GM10847 (cell line): ENCODE data around the gene WNT5A.

ENCODE experiments used
- POLR2A ChIP-seq: IDR thresholded peaks from 2 replicates; pipeline ENCODE4 v1.6.1; 2011; ENCODE audit not compliant: insufficient read length; ENCODE audit errors: extremely low read depth

Gene WNT5A

DNA sequence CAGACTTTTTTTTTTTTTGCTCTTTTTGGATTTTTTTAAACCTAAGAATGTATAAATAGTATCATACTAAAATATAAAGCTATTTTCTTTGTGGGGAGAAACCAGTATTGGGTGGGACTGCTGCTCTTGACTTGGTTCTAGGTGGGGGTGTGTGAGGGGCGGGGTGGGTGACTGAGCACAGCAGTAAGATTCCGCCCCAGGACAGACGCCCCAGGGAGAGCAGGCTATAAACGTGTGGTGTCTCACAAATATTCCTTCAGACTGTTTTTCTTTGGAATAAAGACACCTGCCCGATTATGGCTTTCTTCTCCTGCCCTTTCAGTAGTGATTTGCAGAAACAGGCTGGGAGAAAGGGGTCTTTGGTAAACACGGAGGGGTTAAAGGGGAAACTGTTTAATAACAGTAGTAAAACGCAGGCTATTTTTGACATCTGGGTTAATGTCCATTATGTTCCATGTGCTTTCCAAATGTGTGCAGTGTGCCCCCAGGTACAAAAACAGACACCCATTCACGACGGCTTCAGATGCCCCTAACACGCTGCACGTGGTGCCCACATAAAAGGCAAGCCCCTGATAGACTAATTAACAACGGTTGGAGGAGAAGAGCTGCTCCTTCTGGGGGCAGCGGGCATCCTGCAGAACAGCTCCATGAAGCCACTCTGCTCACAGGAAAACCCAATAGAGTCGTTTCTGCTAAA, 28.6 kb upstream of the WNT5A start:
- TF ChIP-seq POLR2A = no peak

DNA sequence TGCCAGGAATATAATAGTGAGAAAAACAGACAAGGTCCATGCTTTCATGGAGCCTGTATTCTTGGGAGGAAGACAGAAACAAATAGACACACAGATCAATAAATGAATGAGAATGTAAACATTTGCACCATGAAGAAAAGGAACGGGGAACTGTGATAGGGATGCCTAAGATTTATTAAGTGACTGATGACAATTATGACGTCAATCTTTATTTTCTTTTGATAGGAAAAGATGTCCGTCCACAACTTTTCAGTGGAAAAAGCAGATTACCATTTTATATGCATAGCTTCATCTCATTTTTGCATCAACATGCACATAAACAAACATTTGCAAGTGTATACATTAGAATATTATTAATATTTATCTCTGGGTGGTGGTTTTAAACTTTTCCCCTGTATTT, 27.9 kb upstream of the WNT5A start:
- no peak for TF ChIP-seq POLR2A

DNA sequence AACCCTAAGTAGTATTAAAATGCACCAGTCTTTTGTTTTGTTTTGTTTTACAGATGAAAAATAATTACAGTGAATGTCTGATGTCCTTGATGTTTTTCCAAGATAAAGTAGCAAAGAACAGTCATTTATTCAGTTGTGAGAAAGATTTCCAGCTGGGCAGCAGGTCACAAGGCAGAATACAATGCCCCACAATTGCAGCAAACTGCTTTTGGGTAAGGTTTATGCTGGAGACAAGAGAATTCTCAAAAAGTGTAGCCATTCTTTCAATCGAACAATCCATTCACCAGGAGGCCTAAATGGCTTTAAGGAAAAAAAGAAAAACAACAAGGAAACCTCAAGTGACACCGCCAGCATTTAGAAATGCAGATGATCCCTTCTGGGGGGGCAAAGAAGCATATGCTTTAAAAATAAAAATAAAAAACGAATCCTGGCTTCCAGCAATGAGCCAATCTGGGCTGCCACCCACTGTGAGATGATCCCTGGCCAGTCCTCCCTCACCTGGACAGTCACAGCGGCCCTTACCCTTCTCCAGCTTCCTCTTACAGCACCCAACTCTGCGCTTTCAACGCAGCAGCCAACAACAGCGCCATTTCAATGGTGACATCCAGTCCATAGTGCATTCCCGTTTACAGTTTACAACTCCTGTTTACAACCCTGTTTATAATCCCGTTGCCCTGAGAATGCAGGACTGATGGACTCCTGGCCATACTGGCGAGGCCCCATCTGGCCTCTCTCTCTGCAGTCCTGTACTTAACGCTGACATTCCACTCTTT, 25.7 kb upstream of the WNT5A start:
- TF ChIP-seq POLR2A = no peak

DNA sequence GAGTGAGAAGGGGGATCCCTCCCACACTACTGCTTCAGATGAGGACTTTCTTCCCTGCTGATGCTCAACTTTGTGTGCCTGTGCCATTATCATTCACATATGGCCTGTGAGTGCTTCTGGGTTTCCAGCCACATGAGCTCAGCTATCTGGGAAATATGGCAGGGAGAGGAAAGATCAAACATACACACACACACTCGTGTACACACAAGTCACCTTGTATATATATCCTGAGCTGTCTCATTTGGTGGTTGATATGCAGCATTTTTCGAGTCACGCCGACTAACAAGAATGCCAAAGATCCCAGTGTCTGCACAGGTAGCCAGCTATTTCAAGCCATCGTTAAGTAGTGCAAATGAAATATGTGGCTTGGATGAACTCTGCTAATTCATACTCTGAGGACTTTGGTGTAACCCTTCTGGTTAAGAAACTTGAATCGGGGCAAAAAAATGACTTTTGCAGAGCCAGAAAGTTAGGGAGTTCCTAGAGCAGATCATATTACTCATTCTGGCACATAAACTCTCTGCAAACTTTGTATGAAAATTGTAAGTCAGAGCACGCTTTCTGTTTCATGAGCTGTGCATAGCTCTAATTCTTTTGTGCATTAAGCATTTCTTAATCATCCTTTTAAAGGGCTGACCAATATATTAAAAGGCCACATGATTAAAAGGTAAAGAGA, 24.9 kb upstream of the WNT5A start:
- TF ChIP-seq POLR2A = no peak

GRCh38 chr3:55508335-55508734, 21.2 kb upstream of the WNT5A start:
- TF ChIP-seq POLR2A = no peak

GRCh38 chr3:55507808-55508207, 20.7 kb upstream of the WNT5A start:
- TF ChIP-seq POLR2A = no peak

GRCh38 chr3:55505776-55506175, 18.7 kb upstream of the WNT5A start:
- TF ChIP-seq POLR2A = no peak

GRCh38 chr3:55501905-55502304, 14.8 kb upstream of the WNT5A start:
- TF ChIP-seq POLR2A = no peak

GRCh38 chr3:55500555-55501330, 13.6 kb upstream of the WNT5A start:
- TF ChIP-seq POLR2A = no peak

DNA sequence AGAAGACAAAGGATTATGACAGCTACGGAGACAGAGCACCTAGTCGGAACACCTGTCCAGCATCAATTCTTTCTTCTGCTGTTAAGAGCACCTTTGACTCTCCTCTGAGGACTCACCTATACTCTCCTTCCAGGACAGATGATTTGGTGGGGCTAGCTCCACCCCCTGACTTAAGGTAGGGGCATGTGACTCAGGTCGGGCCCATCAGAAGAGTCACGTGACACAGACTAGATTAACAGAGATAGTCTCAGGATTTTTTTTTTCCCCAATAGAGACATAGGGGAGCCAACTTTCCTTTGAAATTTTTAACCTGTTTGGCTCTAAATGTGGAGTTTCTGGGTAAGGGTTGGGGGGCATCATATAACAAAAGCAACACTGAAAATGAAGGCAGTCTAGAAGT, 11.4 kb upstream of the WNT5A start:
- TF ChIP-seq POLR2A = no peak

DNA sequence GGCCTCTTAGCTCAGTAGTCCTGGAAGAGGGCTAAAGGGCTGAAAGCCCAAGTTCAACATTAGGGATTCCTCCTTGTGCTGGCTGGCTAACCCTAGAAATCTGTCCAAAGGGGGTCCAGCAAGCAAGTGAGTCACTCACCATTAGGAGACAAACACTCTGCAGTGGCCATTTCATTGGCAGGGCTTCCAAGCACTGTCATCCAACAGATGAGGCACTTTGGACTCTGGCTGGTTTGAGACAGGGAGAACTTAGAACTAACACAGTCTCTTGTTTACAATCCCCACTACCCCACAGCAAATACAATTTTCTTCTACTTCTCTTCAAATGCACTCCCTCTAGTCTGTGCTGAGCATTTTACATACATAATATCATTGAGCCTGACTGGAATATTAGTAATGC, 10.1 kb upstream of the WNT5A start:
- TF ChIP-seq POLR2A = no peak

- no peak for TF ChIP-seq POLR2A
Observed at GRCh38 chr3:55494976-55495375, 7.9 kb upstream of the WNT5A start.

DNA sequence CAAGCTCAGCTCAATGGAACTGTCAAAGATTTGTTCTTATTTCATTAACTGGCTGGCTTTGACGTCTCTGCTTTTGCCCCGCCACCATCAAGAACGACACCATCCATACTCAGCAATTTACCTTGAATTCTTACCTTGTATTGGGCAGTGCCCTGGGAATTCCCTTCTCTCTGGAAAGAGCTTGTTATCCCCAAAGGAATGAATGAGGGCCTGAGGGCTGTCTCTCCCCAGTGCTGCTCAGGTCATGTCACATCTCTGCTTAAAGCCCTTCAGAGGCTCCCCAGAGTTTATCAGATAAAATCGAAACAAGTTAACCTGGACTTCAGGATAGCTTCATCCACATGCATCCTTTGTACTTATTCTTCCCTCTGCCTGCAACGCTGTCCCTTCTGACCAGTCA, 5.9 kb upstream of the WNT5A start:
- TF ChIP-seq POLR2A = no peak

DNA sequence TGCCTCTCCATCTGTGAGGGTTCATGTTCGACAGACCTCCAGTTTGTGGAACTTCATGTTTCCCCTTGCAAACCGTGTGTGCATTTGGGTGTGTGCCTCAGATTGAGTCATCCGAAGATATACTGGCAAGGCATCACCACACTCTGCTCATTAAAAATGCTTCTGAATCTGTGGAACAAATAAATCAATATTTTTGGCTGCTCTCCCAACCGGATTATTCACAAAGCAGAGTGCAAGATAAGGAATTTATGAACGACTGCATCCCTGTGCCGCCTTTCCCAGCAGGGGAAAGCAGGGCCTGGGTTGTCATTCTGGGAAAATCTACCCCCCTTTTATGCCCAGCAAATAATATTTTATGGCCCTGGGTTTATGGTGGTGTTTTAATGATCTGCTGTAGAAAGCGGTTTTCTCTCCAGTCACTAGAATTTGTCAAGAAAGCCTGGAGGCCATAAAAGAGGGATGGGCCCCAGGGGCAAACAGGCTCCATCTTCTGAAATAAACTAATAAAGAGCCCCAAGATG, 4.2 kb upstream of the WNT5A start:
- TF ChIP-seq POLR2A = no peak

GRCh38 chr3:55490276-55490913, 3.3 kb upstream of the WNT5A start:
- TF ChIP-seq POLR2A = no peak
